Measurements from ENCODE around the gene CHEK1.

CHEK1 gene

GRCh38 chr11:125593114-125593820, 31.7 kb upstream of the CHEK1 start:
- H3K27ac ChIP-seq (ENCODE audit: low read depth, low read length): peak overlapping the region; percentile 65
- H3K4me3 ChIP-seq (ENCODE audit: low read depth in 1 of 2, low read length in 2 of 2): peak overlapping the region; percentile 84 to 98
- H3K9ac ChIP-seq (ENCODE audit: low read length): peak overlapping the region; percentile 99
- H3K9me3 ChIP-seq (ENCODE audit: low read length): no peaks in the 10 kb centered on the region
- peaks cover 12% of the 10 kb centered on the region for H3K36me3 ChIP-seq (ENCODE audit: insufficient read depth, low read length)
- H3K4me1 ChIP-seq (ENCODE audit: insufficient read depth, low read length): peaks cover 19% of the 10 kb centered on the region
- no peaks in the 10 kb centered on the region for H3K27me3 ChIP-seq (ENCODE audit: control insufficient read depth in 1 of 2, insufficient read depth in 2 of 2, low read length in 2 of 2)

- Histone ChIP-seq H3K27me3 (ENCODE audit: control insufficient read depth in 1 of 2, insufficient read depth in 2 of 2, low read length in 2 of 2) (no peaks in the 10 kb centered on the region), H3K4me1 (ENCODE audit: insufficient read depth, low read length) (peaks cover 19% of the 10 kb centered on the region), H3K4me3 (ENCODE audit: low read depth in 1 of 2, low read length in 2 of 2) (no peak overlapping the region), H3K27ac (ENCODE audit: low read depth, low read length) (no peak overlapping the region), H3K36me3 (ENCODE audit: insufficient read depth, low read length) (peaks cover 18% of the 10 kb centered on the region), H3K9ac (ENCODE audit: low read length) (no peak overlapping the region), H3K9me3 (ENCODE audit: low read length) (no peaks in the 10 kb centered on the region)
Observed at GRCh38 chr11:125594958-125595357, 30.0 kb upstream of the CHEK1 start.

GRCh38 chr11:125600663-125601062, 24.3 kb upstream of the CHEK1 start:
- Histone ChIP-seq H3K27ac (ENCODE audit: low read depth, low read length) (no peak overlapping the region), H3K36me3 (ENCODE audit: insufficient read depth, low read length) (peaks cover 71% of the 10 kb centered on the region), H3K9ac (ENCODE audit: low read length) (no peak overlapping the region), H3K4me3 (ENCODE audit: low read depth in 1 of 2, low read length in 2 of 2) (no peak overlapping the region), H3K4me1 (ENCODE audit: insufficient read depth, low read length) (no peaks in the 10 kb centered on the region), H3K9me3 (ENCODE audit: low read length) (no peaks in the 10 kb centered on the region), H3K27me3 (ENCODE audit: control insufficient read depth in 1 of 2, insufficient read depth in 2 of 2, low read length in 2 of 2) (no peaks in the 10 kb centered on the region)

- no peak overlapping the region for H3K9ac ChIP-seq (ENCODE audit: low read length)
- no peaks in the 10 kb centered on the region for H3K9me3 ChIP-seq (ENCODE audit: low read length)
- peaks cover 84% of the 10 kb centered on the region for H3K36me3 ChIP-seq (ENCODE audit: insufficient read depth, low read length)
- H3K4me3 ChIP-seq (ENCODE audit: low read depth in 1 of 2, low read length in 2 of 2): no peak overlapping the region
- H3K4me1 ChIP-seq (ENCODE audit: insufficient read depth, low read length): no peaks in the 10 kb centered on the region
- H3K27me3 ChIP-seq (ENCODE audit: control insufficient read depth in 1 of 2, insufficient read depth in 2 of 2, low read length in 2 of 2): no peaks in the 10 kb centered on the region
- H3K27ac ChIP-seq (ENCODE audit: low read depth, low read length): no peak overlapping the region
Observed at GRCh38 chr11:125603207-125603606, 21.8 kb upstream of the CHEK1 start.

GRCh38 chr11:125605417-125605816, 19.5 kb upstream of the CHEK1 start:
- Histone ChIP-seq H3K9ac (ENCODE audit: low read length) (no peak overlapping the region), H3K36me3 (ENCODE audit: insufficient read depth, low read length) (peaks cover 88% of the 10 kb centered on the region), H3K4me1 (ENCODE audit: insufficient read depth, low read length) (no peaks in the 10 kb centered on the region)

GRCh38 chr11:125609545-125609944, 15.4 kb upstream of the CHEK1 start:
- Histone ChIP-seq H3K27me3 (ENCODE audit: control insufficient read depth in 1 of 2, insufficient read depth in 2 of 2, low read length in 2 of 2) (no peaks in the 10 kb centered on the region), H3K27ac (ENCODE audit: low read depth, low read length) (no peak overlapping the region), H3K9me3 (ENCODE audit: low read length) (no peaks in the 10 kb centered on the region), H3K4me3 (ENCODE audit: low read depth in 1 of 2, low read length in 2 of 2) (no peak overlapping the region), H3K9ac (ENCODE audit: low read length) (no peak overlapping the region), H3K36me3 (ENCODE audit: insufficient read depth, low read length) (peaks cover 76% of the 10 kb centered on the region), H3K4me1 (ENCODE audit: insufficient read depth, low read length) (no peaks in the 10 kb centered on the region)

More at GRCh38 chr11:125605417-125605816, 19.5 kb upstream of the CHEK1 start:
- H3K27me3 ChIP-seq (ENCODE audit: control insufficient read depth in 1 of 2, insufficient read depth in 2 of 2, low read length in 2 of 2): no peaks in the 10 kb centered on the region
- H3K9me3 ChIP-seq (ENCODE audit: low read length): no peaks in the 10 kb centered on the region
- H3K27ac ChIP-seq (ENCODE audit: low read depth, low read length): no peak overlapping the region
- H3K4me3 ChIP-seq (ENCODE audit: low read depth in 1 of 2, low read length in 2 of 2): no peak overlapping the region

GRCh38 chr11:125618383-125618782, 6.6 kb upstream of the CHEK1 start:
- Histone ChIP-seq H3K9me3 (ENCODE audit: low read length) (no peaks in the 10 kb centered on the region), H3K9ac (ENCODE audit: low read length) (no peak overlapping the region), H3K4me3 (ENCODE audit: low read depth in 1 of 2, low read length in 2 of 2) (no peak overlapping the region), H3K4me1 (ENCODE audit: insufficient read depth, low read length) (no peaks in the 10 kb centered on the region), H3K27me3 (ENCODE audit: control insufficient read depth in 1 of 2, insufficient read depth in 2 of 2, low read length in 2 of 2) (no peaks in the 10 kb centered on the region), H3K27ac (ENCODE audit: low read depth, low read length) (no peak overlapping the region), H3K36me3 (ENCODE audit: insufficient read depth, low read length) (peaks cover 75% of the 10 kb centered on the region)

GRCh38 chr11:125621995-125622394, 3.0 kb upstream of the CHEK1 start:
- no peaks in the 10 kb centered on the region for H3K9me3 ChIP-seq (ENCODE audit: low read length)
- H3K4me1 ChIP-seq (ENCODE audit: insufficient read depth, low read length): peaks cover 12% of the 10 kb centered on the region
- H3K36me3 ChIP-seq (ENCODE audit: insufficient read depth, low read length): peaks cover 47% of the 10 kb centered on the region
- H3K27me3 ChIP-seq (ENCODE audit: control insufficient read depth in 1 of 2, insufficient read depth in 2 of 2, low read length in 2 of 2): no peaks in the 10 kb centered on the region
- no peak overlapping the region for H3K27ac ChIP-seq (ENCODE audit: low read depth, low read length)
- no peak overlapping the region for H3K9ac ChIP-seq (ENCODE audit: low read length)
- H3K4me3 ChIP-seq (ENCODE audit: low read depth in 1 of 2, low read length in 2 of 2): peak overlapping the region in 1 of 2 donors; percentile 8

GRCh38 chr11:125623064-125623463, 1.9 kb upstream of the CHEK1 start:
- Histone ChIP-seq H3K36me3 (ENCODE audit: insufficient read depth, low read length) (peaks cover 39% of the 10 kb centered on the region), H3K27ac (ENCODE audit: low read depth, low read length) (no peak overlapping the region), H3K4me1 (ENCODE audit: insufficient read depth, low read length) (peaks cover 12% of the 10 kb centered on the region)

GRCh38 chr11:125625225-125625629, 264 bp downstream of the CHEK1 start:
- Histone ChIP-seq H3K9me3 (ENCODE audit: low read length) (no peaks in the 10 kb centered on the region), H3K27me3 (ENCODE audit: control insufficient read depth in 1 of 2, insufficient read depth in 2 of 2, low read length in 2 of 2) (no peaks in the 10 kb centered on the region), H3K9ac (ENCODE audit: low read length) (peak overlapping the region; percentile 91), H3K4me3 (ENCODE audit: low read depth in 1 of 2, low read length in 2 of 2) (peak overlapping the region; percentile 72 to 90), H3K36me3 (ENCODE audit: insufficient read depth, low read length) (peaks cover 19% of the 10 kb centered on the region), H3K27ac (ENCODE audit: low read depth, low read length) (peak overlapping the region; percentile 82), H3K4me1 (ENCODE audit: insufficient read depth, low read length) (peaks cover 12% of the 10 kb centered on the region)

More at GRCh38 chr11:125623064-125623463, 1.9 kb upstream of the CHEK1 start:
- Histone ChIP-seq H3K27me3 (ENCODE audit: control insufficient read depth in 1 of 2, insufficient read depth in 2 of 2, low read length in 2 of 2) (no peaks in the 10 kb centered on the region), H3K9me3 (ENCODE audit: low read length) (no peaks in the 10 kb centered on the region), H3K4me3 (ENCODE audit: low read depth in 1 of 2, low read length in 2 of 2) (no peak overlapping the region), H3K9ac (ENCODE audit: low read length) (no peak overlapping the region)

GRCh38 chr11:125625630-125626287, 796 bp downstream of the CHEK1 start:
- Histone ChIP-seq H3K4me1 (ENCODE audit: insufficient read depth, low read length) (peaks cover 12% of the 10 kb centered on the region), H3K27me3 (ENCODE audit: control insufficient read depth in 1 of 2, insufficient read depth in 2 of 2, low read length in 2 of 2) (no peaks in the 10 kb centered on the region), H3K9ac (ENCODE audit: low read length) (peak overlapping the region; percentile 91), H3K36me3 (ENCODE audit: insufficient read depth, low read length) (peaks cover 13% of the 10 kb centered on the region), H3K9me3 (ENCODE audit: low read length) (no peaks in the 10 kb centered on the region), H3K4me3 (ENCODE audit: low read depth in 1 of 2, low read length in 2 of 2) (peak overlapping the region; percentile 72 to 90), H3K27ac (ENCODE audit: low read depth, low read length) (peak overlapping the region; percentile 82)
